Astrocyte of the cerebellum (primary cell): ENCODE measurements around the gene CYP1A2.

ENCODE experiments used
- DNase-seq: peaks from one replicate; pipeline ENCODE4 v3.0.0-alpha.2; 2011; ENCODE audit warnings: low read depth
- H3K4me3 ChIP-seq: 2 replicates; pipeline ENCODE4 v1.5.1; 2011; ENCODE audit warnings: mild to moderate bottlenecking, low read depth, low read length, moderate library complexity
- CTCF ChIP-seq: IDR thresholded peaks from 2 replicates; pipeline ENCODE4 v1.5.1; 2012; ENCODE audit warnings: low read length, low read depth, moderate library complexity, mild to moderate bottlenecking; ENCODE audit errors: missing control alignments
- in situ Hi-C: cut with HindIII; loops from 2 replicates; pipeline ENCODE4 v1.10.0; 2017; ENCODE audit warnings: low sequenced_read_pairs

CYP1A2 gene

GRCh38 chr15:74780523-74781430, 32.1 kb downstream of the CYP1A2 start:
- H3K4me3 ChIP-seq = no peak overlapping the region
- in situ Hi-C loops = no loop called here
- TF ChIP-seq CTCF = no peak
- no peak for DNase-seq

GRCh38 chr15:74781431-74782258, 33.0 kb downstream of the CYP1A2 start, which contains the start of gene CSK:
Gene CSK (plus strand): TSS chr15:74782080. CDS start chr15:74798298, 16,218 bp downstream.
- in situ Hi-C loops = no loop called here
- TF ChIP-seq CTCF = peak; percentile 44
- H3K4me3 ChIP-seq = peak within 1 kb of the TSS; percentile 82
- DNase-seq = no peak

GRCh38 chr15:74782259-74783071, 33.8 kb downstream of the CYP1A2 start:
- H3K4me3 ChIP-seq = peak overlapping the region; percentile 82
- DNase-seq = no peak

GRCh38 chr15:74783072-74783807, 34.6 kb downstream of the CYP1A2 start:
- DNase-seq = no peak
- in situ Hi-C loops = no loop called here
- H3K4me3 ChIP-seq = peak overlapping the region; percentile 82
- no peak for TF ChIP-seq CTCF

More at GRCh38 chr15:74782259-74783071, 33.8 kb downstream of the CYP1A2 start:
- TF ChIP-seq CTCF = no peak
- in situ Hi-C loops = no loop called here

GRCh38 chr15:74783808-74784175, 35.1 kb downstream of the CYP1A2 start:
- H3K4me3 ChIP-seq = peak overlapping the region; percentile 82
- DNase-seq = no peak
- in situ Hi-C loops = no loop called here
- no peak for TF ChIP-seq CTCF
